H1 (cell line): ENCODE results near the gene SVOPL. TPM values are rescaled to one million over a fixed set of nuclear protein-coding genes. Genes with fewer than 3 reads are reported as not detected.

ENCODE experiments used
- CTCF ChIA-PET: fragments of 300-600 bp; sonication (Branson Sonifier 250); formaldehyde crosslinking; loops from one replicate; lab custom pipeline; 2021; ENCODE audit not compliant: partially characterized antibody; lab: Charles Lee
- POLR2A ChIA-PET: fragments of 300-600 bp; sonication (Branson Sonifier 250); formaldehyde crosslinking; loops from one replicate; lab custom pipeline; 2021; ENCODE audit warnings: inconsistent platforms; ENCODE audit not compliant: partially characterized antibody; lab: Charles Lee
- DNase-seq, 2 experiments: peaks; one replicate each; pipeline versions ENCODE4 v3.0.0 to v3.0.0-alpha.2; 2010 to 2022; ENCODE audit warnings: low spot score in 2 of 2, low read depth in 1 of 2, mixed read lengths in 1 of 2
- FAIRE-seq: peaks from 2 replicates; lab custom pipeline; 2011; peaks lifted over from hg19 to GRCh38; lab: Jason Lieb, UNC
- H2AFZ ChIP-seq: 2 replicates; pipeline ENCODE4 v1.8.1; 2012; ENCODE audit warnings: low read length, inconsistent platforms
- H2AK5ac ChIP-seq: 2 replicates; pipeline ENCODE4 v1.6.1; 2013; ENCODE audit warnings: low read depth, low read length
- H2BK120ac ChIP-seq: replicated peaks from 2 replicates; pipeline ENCODE3; 2013; ENCODE audit warnings: low read depth, low read length, inconsistent platforms
- H2BK12ac ChIP-seq: 2 replicates; pipeline ENCODE4 v1.6.1; 2013; ENCODE audit warnings: low read depth, low read length
- H2BK15ac ChIP-seq: 2 replicates; pipeline ENCODE4 v1.6.1; 2013; ENCODE audit warnings: low read length
- H2BK20ac ChIP-seq: 2 replicates; pipeline ENCODE4 v1.6.1; 2013; ENCODE audit warnings: low read length
- H2BK5ac ChIP-seq: 2 replicates; pipeline ENCODE4 v1.6.1; 2013; ENCODE audit warnings: low read depth, low read length
- H3K14ac ChIP-seq: 2 replicates; pipeline ENCODE4 v1.6.1; 2013; ENCODE audit warnings: inconsistent platforms; ENCODE audit not compliant: insufficient read length
- H3K18ac ChIP-seq: 2 replicates; pipeline ENCODE4 v1.6.1; 2013; ENCODE audit warnings: low read length; ENCODE audit errors: extremely low read depth
- H3K23ac ChIP-seq: 2 replicates; pipeline ENCODE4 v1.6.1; 2013; ENCODE audit warnings: inconsistent platforms; ENCODE audit not compliant: insufficient read length
- H3K23me2 ChIP-seq: 2 replicates; pipeline ENCODE4 v1.6.1; 2013; ENCODE audit warnings: low read depth, low read length
- H3K27ac ChIP-seq: 2 replicates; pipeline ENCODE4 v1.6.1; 2011; ENCODE audit warnings: low read depth, low read length, inconsistent platforms
- H3K27me3 ChIP-seq, 4 experiments: replicated peaks in 1 of 4; 1 replicate in 1 of 4; 2 replicates in 3 of 4; pipeline versions ENCODE4 v1.6.1 to v1.8.1; 2011 to 2013; ENCODE audit warnings: low read length in 3 of 4, mild to moderate bottlenecking in 3 of 4, inconsistent platforms in 2 of 4, mixed read lengths in 2 of 4, moderate library complexity in 1 of 4; ENCODE audit not compliant: control insufficient read depth in 3 of 4, insufficient read depth in 3 of 4; ENCODE audit errors: extremely low read depth in 1 of 4
- H3K36me3 ChIP-seq, 4 experiments: 2 replicates each; pipeline versions ENCODE4 v1.6.1 to v1.8.1; 2011 to 2013; ENCODE audit warnings: mild to moderate bottlenecking in 4 of 4, low read length in 3 of 4, moderate library complexity in 2 of 4, control low read depth in 1 of 4, inconsistent platforms in 1 of 4; ENCODE audit not compliant: insufficient read depth in 4 of 4, control insufficient read depth in 2 of 4
- H3K4ac ChIP-seq: replicated peaks from 2 replicates; pipeline ENCODE3; 2013; ENCODE audit warnings: low read length, low read depth, mixed read lengths, inconsistent platforms; ENCODE audit not compliant: insufficient read length
- H3K4me1 ChIP-seq, 4 experiments: replicated peaks in 1 of 4; 1 replicate in 1 of 4; 2 replicates in 3 of 4; pipeline versions ENCODE4 v1.6.1 to v1.8.1; 2011 to 2013; ENCODE audit warnings: low read length in 3 of 4, inconsistent platforms in 2 of 4, mixed read lengths in 1 of 4; ENCODE audit not compliant: insufficient read depth in 4 of 4, control insufficient read depth in 3 of 4
- H3K4me2 ChIP-seq, 2 experiments: 2 replicates each; pipeline versions ENCODE4 v1.6.1 to v1.8.1; 2011 to 2013; ENCODE audit warnings: low read depth in 2 of 2, low read length in 2 of 2, control low read depth in 1 of 2, inconsistent platforms in 1 of 2, mild to moderate bottlenecking in 1 of 2; ENCODE audit not compliant: insufficient read depth in 1 of 2
- H3K4me3 ChIP-seq, 4 experiments: fragments of 200-600, 300-600 bp in 1 of 4; sonication (generic), shearing (Covaris generic), sonication (Bioruptor Twin) in 1 of 4; 2 replicates each; pipeline versions ENCODE4 v1.5.1 to v1.8.1; 2011 to 2016; ENCODE audit warnings: low read length in 4 of 4, low read depth in 3 of 4, control low read depth in 2 of 4, inconsistent platforms in 2 of 4, mild to moderate bottlenecking in 2 of 4, mixed read lengths in 1 of 4, moderate library complexity in 1 of 4; ENCODE audit not compliant: insufficient read depth in 2 of 4; ENCODE audit errors: extremely low read depth in 1 of 4
- H3K56ac ChIP-seq: replicated peaks from 2 replicates; pipeline ENCODE3; 2013; ENCODE audit warnings: low read depth, mild to moderate bottlenecking, mixed read lengths, low read length, inconsistent platforms; ENCODE audit not compliant: insufficient read length
- H3K79me1 ChIP-seq: 2 replicates; pipeline ENCODE4 v1.6.1; 2013; ENCODE audit warnings: low read depth, low read length, control low read depth
- H3K79me2 ChIP-seq, 2 experiments: 2 replicates each; pipeline versions ENCODE4 v1.6.1 to v1.8.1; 2012 to 2013; ENCODE audit warnings: low read length in 2 of 2, mild to moderate bottlenecking in 2 of 2, inconsistent platforms in 1 of 2; ENCODE audit not compliant: insufficient read depth in 2 of 2, control insufficient read depth in 1 of 2
- H3K9ac ChIP-seq, 4 experiments: replicated peaks in 1 of 4; 1 replicate in 1 of 4; 2 replicates in 3 of 4; pipeline versions ENCODE4 v1.6.1 to v1.8.1; 2011 to 2013; ENCODE audit warnings: low read depth in 3 of 4, low read length in 3 of 4, control low read depth in 2 of 4, mild to moderate bottlenecking in 2 of 4, moderate library complexity in 2 of 4, inconsistent platforms in 1 of 4; ENCODE audit errors: extremely low read depth in 1 of 4
- H3K9me3 ChIP-seq, 2 experiments: 2 replicates each; pipeline versions ENCODE4 v1.6.1 to v1.8.1; 2012 to 2013; ENCODE audit warnings: mild to moderate bottlenecking in 2 of 2, moderate library complexity in 2 of 2, control low read depth in 1 of 2, inconsistent platforms in 1 of 2, low read depth in 1 of 2, low read length in 1 of 2, mixed read lengths in 1 of 2; ENCODE audit not compliant: insufficient read depth in 2 of 2
- H4K20me1 ChIP-seq, 2 experiments: replicated peaks in 1 of 2; 2 replicates each; pipeline versions ENCODE3 to v1.8.1; 2011 to 2013; ENCODE audit warnings: inconsistent platforms in 2 of 2, low read length in 2 of 2, mild to moderate bottlenecking in 1 of 2; ENCODE audit not compliant: insufficient read depth in 2 of 2, control insufficient read depth in 1 of 2
- H4K5ac ChIP-seq: 2 replicates; pipeline ENCODE4 v1.6.1; 2013; ENCODE audit warnings: low read length, low read depth, mixed read lengths, inconsistent platforms; ENCODE audit not compliant: insufficient read length
- H4K8ac ChIP-seq: 2 replicates; pipeline ENCODE4 v1.8.0; 2013; ENCODE audit warnings: mild to moderate bottlenecking, moderate library complexity, low read length, inconsistent platforms; ENCODE audit not compliant: insufficient read depth; ENCODE audit errors: extremely low read depth
- H4K91ac ChIP-seq: replicated peaks from 2 replicates; pipeline ENCODE3; 2013; ENCODE audit warnings: low read length, mixed read lengths, inconsistent platforms; ENCODE audit not compliant: insufficient read length
- CTBP2 ChIP-seq: IDR thresholded peaks from 2 replicates; pipeline ENCODE4 v1.7.0; 2011; ENCODE audit warnings: borderline replicate concordance, mild to moderate bottlenecking, moderate library complexity, mixed read lengths, low read length; ENCODE audit not compliant: insufficient read depth, insufficient read length
- FOSL1 ChIP-seq: IDR thresholded peaks from 2 replicates; pipeline ENCODE4 v1.6.1; 2011; ENCODE audit warnings: mild to moderate bottlenecking, low read depth, low read length, moderate library complexity; ENCODE audit not compliant: insufficient read depth
- WGBS, 2 experiments: shearing (Covaris generic) in 1 of 2; methylation state at CpG; one replicate each; pipeline versions ENCODE4 v1.1.6 to v1.1.7; 2013 to 2015; ENCODE audit warnings: low lambda C conversion rate in 2 of 2, mixed read lengths in 2 of 2, inconsistent platforms in 1 of 2, low coverage in 1 of 2, missing lambda C conversion rate in 1 of 2; ENCODE audit not compliant: insufficient replicate concordance in 2 of 2, insufficient coverage in 1 of 2, insufficient read length in 1 of 2; ENCODE audit errors: extremely low coverage in 1 of 2, missing lambda C conversion rate in 1 of 2; 5-methylcytosine and 5-hydroxymethylcytosine counted together
- polyA plus RNA-seq, 7 experiments: library from polyadenylated mRNA; depleted of rRNA in 3 of 7; stranded (reverse) in 5 of 7; unstranded in 2 of 7; fragments of >200 nt in 5 of 7; fragments of 200-250 nt in 2 of 7; gene quantifications; 1 replicate in 5 of 7; 2 replicates in 1 of 7; 4 replicates in 1 of 7; pipeline versions ENCODE4 v1.2.1 to v1.2.3, GENCODE V29; 2011 to 2013; ENCODE audit warnings: missing spikeins in 2 of 7, mixed read lengths in 2 of 7
- total RNA-seq: library from RNA; stranded (reverse); fragmentation: NEBNext Ultra II Directional; extraction: Animal tissue kit (Norgen Biotek cat#: 25700); gene quantifications from 2 replicates; pipeline ENCODE4 v1.2.1, GENCODE V29; 2021
- TF ChIP-seq, protein P1 (sequence below): IDR thresholded peaks from 2 replicates; pipeline ENCODE4 v1.6.1; 2012; ENCODE audit warnings: low read length, inconsistent platforms

The SVOPL gene
- total and polyA plus RNA-seq, 2 of the 8 experiments (the other 6 are each of a cell fraction or from before 2014, with no cell fraction given), result 1.1 to 1.4 TPM

DNA sequence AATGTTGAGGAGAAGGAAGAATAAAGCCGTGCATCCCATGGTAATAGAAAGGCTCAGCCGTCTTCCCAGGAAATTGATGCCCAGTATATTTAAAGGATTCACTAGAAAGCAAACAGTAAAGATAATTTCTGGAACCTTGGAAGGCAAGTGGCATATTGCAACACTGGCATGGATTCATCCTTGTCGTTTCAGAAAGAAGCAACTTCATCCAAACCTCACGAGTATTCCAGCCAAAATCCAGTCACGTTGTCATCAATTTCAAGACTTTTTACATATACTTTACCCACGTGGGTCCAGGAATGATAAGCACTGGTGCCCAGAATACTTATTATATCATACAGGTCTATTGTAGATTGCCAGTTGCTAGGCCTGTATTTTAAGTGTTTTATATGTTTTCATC, 73.8 kb downstream of the SVOPL start:
- WGBS, 2 experiments, result 85% methylated on average over 6 of the region's 6 CpGs; no CpG with 5 or more reads in 1 of the 2 experiments
- H3K23ac ChIP-seq, result no peak overlapping the region
- no peak overlapping the region; the same call in 1 of the 2 replicates for H2BK20ac ChIP-seq
- H4K8ac ChIP-seq, result no peak overlapping the region
- TF ChIP-seq, protein P1, sequence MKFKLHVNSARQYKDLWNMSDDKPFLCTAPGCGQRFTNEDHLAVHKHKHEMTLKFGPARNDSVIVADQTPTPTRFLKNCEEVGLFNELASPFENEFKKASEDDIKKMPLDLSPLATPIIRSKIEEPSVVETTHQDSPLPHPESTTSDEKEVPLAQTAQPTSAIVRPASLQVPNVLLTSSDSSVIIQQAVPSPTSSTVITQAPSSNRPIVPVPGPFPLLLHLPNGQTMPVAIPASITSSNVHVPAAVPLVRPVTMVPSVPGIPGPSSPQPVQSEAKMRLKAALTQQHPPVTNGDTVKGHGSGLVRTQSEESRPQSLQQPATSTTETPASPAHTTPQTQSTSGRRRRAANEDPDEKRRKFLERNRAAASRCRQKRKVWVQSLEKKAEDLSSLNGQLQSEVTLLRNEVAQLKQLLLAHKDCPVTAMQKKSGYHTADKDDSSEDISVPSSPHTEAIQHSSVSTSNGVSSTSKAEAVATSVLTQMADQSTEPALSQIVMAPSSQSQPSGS, result no peak
- TF ChIP-seq CTBP2 (no peak), FOSL1 (no peak)
- TF ChIP-seq, all 59 proteins: peak for 0
- no peak overlapping the region for H3K4me3 ChIP-seq
- DNase-seq, result no peak
- POLR2A ChIA-PET, result no interaction called here
- no peak overlapping the region for H4K91ac ChIP-seq
- no peaks in the 10 kb centered on the region for H3K79me2 ChIP-seq
- H3K27ac ChIP-seq, result no peak overlapping the region
- H3K79me1 ChIP-seq, result no peaks in the 10 kb centered on the region
- no peak overlapping the region for H3K56ac ChIP-seq
- no peak overlapping the region for H3K4ac ChIP-seq
- no peak overlapping the region for H3K4me2 ChIP-seq
- H4K20me1 ChIP-seq, result no peaks in the 10 kb centered on the region
- H2BK120ac ChIP-seq, result no peak overlapping the region
- no peak overlapping the region for H4K5ac ChIP-seq
- H3K23me2 ChIP-seq, result no peaks in the 10 kb centered on the region
- H3K9ac ChIP-seq, result no peak overlapping the region
- H2BK15ac ChIP-seq, result no peak overlapping the region
- no peaks in the 10 kb centered on the region for H3K36me3 ChIP-seq
- H2BK5ac ChIP-seq, result no peak overlapping the region
- no peak overlapping the region for H2AFZ ChIP-seq
- no peak overlapping the region for H3K18ac ChIP-seq
- no peaks in the 10 kb centered on the region for H3K27me3 ChIP-seq
- H3K4me1 ChIP-seq, result peaks cover 0 to 5% (median 0%) of the 10 kb centered on the region in 4 experiments; a peak in 2 of 7 replicates
- H3K9me3 ChIP-seq, result no peaks in the 10 kb centered on the region
- H2AK5ac ChIP-seq, result no peak overlapping the region
- CTCF ChIA-PET, result interaction anchor here (0.6 to 2.1 kb wide), 4 partner anchors 9 to 516 kb away, joined by 3 to 6 read pairs (median 5); no protein-coding TSS in a partner anchor
- FAIRE-seq, result no peak
- H3K14ac ChIP-seq, result no peak overlapping the region
- H2BK12ac ChIP-seq, result no peak overlapping the region
